K562 (cell line): Measurements from ENCODE around the gene ZBTB9. TPM values are rescaled to one million over a fixed set of nuclear protein-coding genes. Genes with fewer than 3 reads are reported as not detected.

Experiments
- JUND ChIP-seq, 2 experiments: IDR thresholded peaks; 2 replicates in 1 of 2; 3 replicates in 1 of 2; pipeline ENCODE4 v1.6.1; 2011; ENCODE audit warnings: borderline replicate concordance in 2 of 2, low read depth in 2 of 2, low read length in 2 of 2, improper control_type of control experiment in 1 of 2, missing biosample characterization in 1 of 2, missing genetic modification characterization in 1 of 2, missing genetic modification reagents in 1 of 2
- KLF13 ChIP-seq: fragments of 450-650 bp; IDR thresholded peaks from 2 replicates; pipeline ENCODE4 v1.6.1; 2016; ENCODE audit warnings: missing genetic modification characterization, low read depth, mild to moderate bottlenecking, missing compliant biosample characterization, moderate library complexity, borderline replicate concordance
- MAFG ChIP-seq: fragments of 450-650 bp; conservative IDR thresholded peaks from 2 replicates; pipeline ENCODE4 v1.6.1; 2016; ENCODE audit warnings: missing genetic modification characterization, missing compliant biosample characterization
- POLR2AphosphoS2 ChIP-seq: IDR thresholded peaks from 2 replicates; pipeline ENCODE4 v1.6.1; 2012; ENCODE audit warnings: low read length, improper control_type of control experiment
- POLR2B ChIP-seq: fragments of 450-650 bp; IDR thresholded peaks from 2 replicates; pipeline ENCODE4 v1.6.1; 2018; ENCODE audit warnings: low read depth; ENCODE audit not compliant: partially characterized antibody
- SMAD4 ChIP-seq: fragments of 250-450 bp; sonication (Bioruptor Pico); conservative IDR thresholded peaks from 2 replicates; pipeline ENCODE4 v1.8.0; 2021; ENCODE audit warnings: inconsistent platforms, mild to moderate bottlenecking, moderate library complexity
- SMARCE1 ChIP-seq: fragments of 450-650 bp; IDR thresholded peaks from 2 replicates; pipeline ENCODE4 v1.7.1; 2016; ENCODE audit warnings: mild to moderate bottlenecking
- TEAD1 ChIP-seq, 2 experiments: fragments of 450-650 bp in 1 of 2; sonication (generic) in 1 of 2; formaldehyde crosslinking; IDR thresholded peaks; 2 replicates each; pipeline versions ENCODE4 v1.4.0 to v1.8.0; 2020 to 2022; ENCODE audit warnings: mild to moderate bottlenecking in 2 of 2, missing genetic modification reagents in 1 of 2
- TEAD2 ChIP-seq: fragments of 450-650 bp; IDR thresholded peaks from 2 replicates; pipeline ENCODE4 v1.6.1; 2016; ENCODE audit warnings: missing genetic modification characterization, control low read depth, missing compliant biosample characterization
- UBTF ChIP-seq, 2 experiments: IDR thresholded peaks; 2 replicates each; pipeline ENCODE4 v1.6.1; 2012; ENCODE audit warnings: improper control_type of control experiment in 2 of 2, low read depth in 2 of 2, low read length in 2 of 2, borderline replicate concordance in 1 of 2
- ZNF124 ChIP-seq: sonication (generic); formaldehyde crosslinking; IDR thresholded peaks from 2 replicates; pipeline ENCODE4 v1.8.1; 2022; ENCODE audit warnings: missing genetic modification reagents
- ZNF277 ChIP-seq: fragments of 250-450 bp; sonication (Bioruptor Pico); IDR thresholded peaks from 2 replicates; pipeline ENCODE4 v1.8.0; 2022; ENCODE audit warnings: inconsistent platforms, mild to moderate bottlenecking, moderate library complexity, borderline replicate concordance
- polyA plus RNA-seq, 8 experiments: library from polyadenylated mRNA; depleted of rRNA in 4 of 8; stranded (reverse) in 5 of 8; unstranded in 3 of 8; fragments of >200 nt; fragmentation: Nextera tagmentation in 2 of 8; fragmentation: Illumina TruSeq in 1 of 8; extraction: Ambion mirVana in 2 of 8; extraction: Trizol in 1 of 8; gene quantifications; 2 replicates each; pipeline versions ENCODE4 v1.2.1 to v1.2.3, GENCODE V29; 2011 to 2014; ENCODE audit warnings: inconsistent platforms in 1 of 8, missing spikeins in 1 of 8
- total RNA-seq, 7 experiments: library from RNA; depleted of rRNA in 6 of 7; stranded (reverse); fragments of >200 nt in 6 of 7; fragmentation: Illumina TruSeq in 2 of 7; extraction: Trizol in 2 of 7; gene quantifications; 2 replicates each; pipeline versions ENCODE4 v1.2.1 to v1.2.3, GENCODE V29; 2011 to 2021; ENCODE audit warnings: low replicate concordance in 1 of 7

ZBTB9 gene
- total and polyA plus RNA-seq, 9 of the 15 experiments (the other 6 are each of a cell fraction or from before 2014, with no cell fraction given), result 1.9 to 19.5 (median 10.4) TPM

DNA sequence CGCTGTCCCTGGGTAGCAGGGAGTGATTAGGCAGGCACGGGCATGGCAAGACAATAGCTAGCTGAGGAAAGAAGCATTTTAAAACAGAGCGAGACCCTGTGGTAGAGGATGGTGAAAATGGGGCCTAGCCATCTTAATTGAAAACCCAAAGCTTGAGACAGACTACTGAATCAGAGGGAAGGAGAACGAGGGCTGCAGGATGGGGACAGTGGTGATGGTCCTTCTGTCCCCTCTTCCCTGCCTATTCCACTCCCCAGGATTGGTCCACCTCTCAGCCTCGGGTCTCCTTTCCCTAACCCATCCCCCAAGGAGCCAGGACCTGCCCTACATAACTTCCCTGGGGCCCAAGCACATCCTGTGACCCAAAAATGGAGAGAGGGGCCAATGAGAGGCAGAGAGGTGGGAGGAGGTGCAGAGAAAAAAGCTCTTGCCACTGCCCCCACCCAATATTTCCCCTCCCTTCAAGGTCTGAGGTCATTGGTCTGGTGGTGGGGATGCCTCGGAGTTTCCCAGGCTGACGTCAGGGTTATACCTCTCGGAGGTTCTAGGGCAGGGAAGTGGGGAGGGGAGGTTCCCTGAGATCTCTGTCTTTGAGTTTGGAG lies 35.6 kb upstream of the ZBTB9 start (continued):
- TF ChIP-seq SMAD4 (CRISPR knock-in tag), result no peak
- no peak for TF ChIP-seq POLR2AphosphoS2
- no peak for TF ChIP-seq SMARCE1
- no peak for TF ChIP-seq KLF13 (tag)
- TF ChIP-seq JUND (IDR thresholded peaks at IDR 0.05; ENCODE audit: borderline replicate concordance, low read depth, low read length), result peak; percentile 92
- peak; percentile 84; the same call in 2 of the 3 replicates for TF ChIP-seq JUND (tag; IDR thresholded peaks at IDR 0.05; ENCODE audit: borderline replicate concordance, low read depth, low read length)
- no peak for TF ChIP-seq POLR2B
- TF ChIP-seq TEAD1 (CRISPR knock-in tag; IDR thresholded peaks at IDR 0.05), result no peak
- no peak for TF ChIP-seq TEAD2 (tag)
- TF ChIP-seq ZNF277 (CRISPR knock-in tag), result no peak
- TF ChIP-seq ZNF124, result no peak
- no peak for TF ChIP-seq MAFG (tag)
- no peak for TF ChIP-seq UBTF (IDR thresholded peaks at IDR 0.05; ENCODE audit: borderline replicate concordance in 1 of 2, low read depth in 2 of 2, low read length in 2 of 2)
